ENCODE measurements around the gene ROBO1.

Gene ROBO1

GRCh38 chr3:78856164-78856563 lies 911.6 kb downstream of the ROBO1 start:
- in situ Hi-C loops (cut with HindIII; ENCODE audit: low sequenced_read_pairs): no loop called here
- no peak overlapping the region for H3K4me3 ChIP-seq (ENCODE audit: low read depth, low read length)
- no peak for TF ChIP-seq CTCF (IDR thresholded peaks at IDR 0.05; ENCODE audit: low read depth, low read length)
- no peak for DNase-seq (ENCODE audit: low read depth, low spot score)

GRCh38 chr3:78855190-78855589 lies 912.6 kb downstream of the ROBO1 start:
- H3K4me3 ChIP-seq (ENCODE audit: low read depth, low read length): no peak overlapping the region
- no peak for DNase-seq (ENCODE audit: low read depth, low spot score)
- no peak for TF ChIP-seq CTCF (IDR thresholded peaks at IDR 0.05; ENCODE audit: low read depth, low read length)
- in situ Hi-C loops (cut with HindIII; ENCODE audit: low sequenced_read_pairs): no loop called here

GRCh38 chr3:78848392-78849288 lies 919.2 kb downstream of the ROBO1 start:
- no peak overlapping the region for H3K4me3 ChIP-seq (ENCODE audit: low read depth, low read length)
- in situ Hi-C loops (cut with HindIII; ENCODE audit: low sequenced_read_pairs): no loop called here
- no peak for TF ChIP-seq CTCF (IDR thresholded peaks at IDR 0.05; ENCODE audit: low read depth, low read length)
- no peak for DNase-seq (ENCODE audit: low read depth, low spot score)

- DNase-seq (ENCODE audit: low read depth, low spot score): no peak
- in situ Hi-C loops (cut with HindIII; ENCODE audit: low sequenced_read_pairs): no loop called here
- H3K4me3 ChIP-seq (ENCODE audit: low read depth, low read length): no peak overlapping the region
- no peak for TF ChIP-seq CTCF (IDR thresholded peaks at IDR 0.05; ENCODE audit: low read depth, low read length)
Observed at GRCh38 chr3:78847603-78848002, 920.2 kb downstream of the ROBO1 start.

GRCh38 chr3:78847203-78847602 lies 920.6 kb downstream of the ROBO1 start:
- no peak for TF ChIP-seq CTCF (IDR thresholded peaks at IDR 0.05; ENCODE audit: low read depth, low read length)
- DNase-seq (ENCODE audit: low read depth, low spot score): no peak
- in situ Hi-C loops (cut with HindIII; ENCODE audit: low sequenced_read_pairs): no loop called here
- no peak overlapping the region for H3K4me3 ChIP-seq (ENCODE audit: low read depth, low read length)

GRCh38 chr3:78846718-78847117 lies 921.1 kb downstream of the ROBO1 start:
- in situ Hi-C loops (cut with HindIII; ENCODE audit: low sequenced_read_pairs): no loop called here
- TF ChIP-seq CTCF (IDR thresholded peaks at IDR 0.05; ENCODE audit: low read depth, low read length): no peak
- H3K4me3 ChIP-seq (ENCODE audit: low read depth, low read length): no peak overlapping the region
- peak; percentile 88 for DNase-seq (ENCODE audit: low read depth, low spot score)
